CD4-positive, alpha-beta T cell treated with Interferon alpha-2 for 1 hour (primary cell): ENCODE data around the gene NAA50.

ENCODE experiments used
- DNase-seq, 2 donors: peaks; one replicate each; pipeline ENCODE4 v3.0.0-alpha.2; 2020 to 2022

The NAA50 gene

GRCh38 chr3:113741086-113741485, 5.0 kb downstream of the NAA50 start:
- DNase-seq = no peak

- DNase-seq = peak; percentile 32 to 82
These were observed 9.4 kb downstream of the NAA50 start for GRCh38 chr3:113736548-113737089.

GRCh38 chr3:113731694-113732093, 14.4 kb downstream of the NAA50 start:
- no peak for DNase-seq

- DNase-seq = no peak
These were observed 15.5 kb downstream of the NAA50 start for GRCh38 chr3:113730550-113730949.

GRCh38 chr3:113728661-113729060, 17.4 kb downstream of the NAA50 start:
- DNase-seq = no peak

- no peak for DNase-seq
These were observed 24.4 kb downstream of the NAA50 start for GRCh38 chr3:113721636-113722035.

GRCh38 chr3:113719758-113720157, 26.3 kb downstream of the NAA50 start:
- DNase-seq = no peak

GRCh38 chr3:113719294-113719693, 26.8 kb downstream of the NAA50 start:
- DNase-seq = no peak

GRCh38 chr3:113717818-113718217, 28.2 kb downstream of the NAA50 start:
- DNase-seq = no peak

- DNase-seq = no peak
These were observed 28.7 kb downstream of the NAA50 start for GRCh38 chr3:113717308-113717707.

GRCh38 chr3:113714702-113715101, 31.3 kb downstream of the NAA50 start:
- no peak for DNase-seq

- no peak for DNase-seq
These were observed 33.9 kb downstream of the NAA50 start for GRCh38 chr3:113712129-113712528.

- no peak for DNase-seq
These were observed 38.2 kb downstream of the NAA50 start for GRCh38 chr3:113707835-113708234.

GRCh38 chr3:113698956-113699355, 47.1 kb downstream of the NAA50 start:
- peak in 1 of 2 donors; percentile 23 for DNase-seq

- no peak for DNase-seq
These were observed 47.8 kb downstream of the NAA50 start for GRCh38 chr3:113698213-113698742.

GRCh38 chr3:113697500-113698090, 48.5 kb downstream of the NAA50 start:
- DNase-seq = no peak

GRCh38 chr3:113696658-113697499, 49.2 kb downstream of the NAA50 start:
- DNase-seq = peak; percentile 99

- peak; percentile 82 to 88 for DNase-seq
These were observed 50.0 kb downstream of the NAA50 start, which contains the start of gene USF3 for GRCh38 chr3:113695786-113696645. Gene USF3 (minus strand): TSS chr3:113696642. CDS start chr3:113674878, 21,764 bp downstream.

- no peak for DNase-seq
These were observed 50.6 kb downstream of the NAA50 start for GRCh38 chr3:113695431-113695785.

- DNase-seq = no peak
These were observed 55.6 kb downstream of the NAA50 start for GRCh38 chr3:113690482-113690881.

- no peak for DNase-seq
These were observed 59.9 kb downstream of the NAA50 start for GRCh38 chr3:113685956-113686721.

GRCh38 chr3:113685124-113685523, 60.9 kb downstream of the NAA50 start:
- no peak for DNase-seq
